ENCODE measurements around the gene PAK5.

DNA sequence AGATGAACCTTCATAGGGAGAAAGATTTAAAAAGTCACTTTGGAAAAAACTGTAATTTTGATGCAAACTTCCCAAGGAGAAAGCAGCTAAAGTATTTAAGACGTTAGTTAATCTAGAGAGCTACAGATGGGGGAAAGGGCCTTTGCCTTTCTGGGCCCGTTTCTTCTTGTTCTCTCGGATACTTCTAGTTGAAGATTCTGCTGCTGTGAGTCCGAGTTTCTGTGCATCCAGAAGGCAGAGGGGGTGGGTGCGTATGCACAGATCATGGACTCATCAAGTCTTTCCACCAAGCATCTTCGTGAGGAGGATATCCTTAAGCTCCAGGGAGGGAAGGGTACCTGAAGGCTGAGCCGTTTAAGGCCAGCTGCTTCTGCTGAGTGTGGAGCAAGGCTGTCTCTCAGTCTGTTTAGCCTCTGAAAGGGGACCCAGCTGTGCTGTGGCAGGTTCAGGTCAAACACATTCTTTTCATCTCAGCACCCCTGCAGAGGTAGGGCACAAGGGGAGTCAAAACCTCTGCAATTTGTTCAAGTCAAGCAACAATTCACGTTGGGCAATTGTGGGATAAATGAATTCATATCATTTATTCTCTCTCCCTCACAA, 320.2 kb downstream of the PAK5 start:
- TF ChIP-seq, protein P1, sequence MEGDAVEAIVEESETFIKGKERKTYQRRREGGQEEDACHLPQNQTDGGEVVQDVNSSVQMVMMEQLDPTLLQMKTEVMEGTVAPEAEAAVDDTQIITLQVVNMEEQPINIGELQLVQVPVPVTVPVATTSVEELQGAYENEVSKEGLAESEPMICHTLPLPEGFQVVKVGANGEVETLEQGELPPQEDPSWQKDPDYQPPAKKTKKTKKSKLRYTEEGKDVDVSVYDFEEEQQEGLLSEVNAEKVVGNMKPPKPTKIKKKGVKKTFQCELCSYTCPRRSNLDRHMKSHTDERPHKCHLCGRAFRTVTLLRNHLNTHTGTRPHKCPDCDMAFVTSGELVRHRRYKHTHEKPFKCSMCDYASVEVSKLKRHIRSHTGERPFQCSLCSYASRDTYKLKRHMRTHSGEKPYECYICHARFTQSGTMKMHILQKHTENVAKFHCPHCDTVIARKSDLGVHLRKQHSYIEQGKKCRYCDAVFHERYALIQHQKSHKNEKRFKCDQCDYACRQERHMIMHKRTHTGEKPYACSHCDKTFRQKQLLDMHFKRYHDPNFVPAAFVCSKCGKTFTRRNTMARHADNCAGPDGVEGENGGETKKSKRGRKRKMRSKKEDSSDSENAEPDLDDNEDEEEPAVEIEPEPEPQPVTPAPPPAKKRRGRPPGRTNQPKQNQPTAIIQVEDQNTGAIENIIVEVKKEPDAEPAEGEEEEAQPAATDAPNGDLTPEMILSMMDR (IDR thresholded peaks at IDR 0.05; ENCODE audit: low read depth, low read length, missing input control), result no peak
- no peak for TF ChIP-seq SP1 (IDR thresholded peaks at IDR 0.05)
- TF ChIP-seq RAD21 (IDR thresholded peaks at IDR 0.05), result no peak
- no peak for TF ChIP-seq REST (IDR thresholded peaks at IDR 0.05)
- no peak for TF ChIP-seq RXRA (IDR thresholded peaks at IDR 0.05)
- TF ChIP-seq ZBTB33 (IDR thresholded peaks at IDR 0.05), result no peak
- no peak for TF ChIP-seq EGR1 (IDR thresholded peaks at IDR 0.05; ENCODE audit: low read depth in 2 of 2)
- no peak for TF ChIP-seq YY1 (IDR thresholded peaks at IDR 0.05)
- TF ChIP-seq, protein P2, sequence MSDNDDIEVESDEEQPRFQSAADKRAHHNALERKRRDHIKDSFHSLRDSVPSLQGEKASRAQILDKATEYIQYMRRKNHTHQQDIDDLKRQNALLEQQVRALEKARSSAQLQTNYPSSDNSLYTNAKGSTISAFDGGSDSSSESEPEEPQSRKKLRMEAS (IDR thresholded peaks at IDR 0.05), result no peak
- TF ChIP-seq JUND (IDR thresholded peaks at IDR 0.05), result no peak
- TF ChIP-seq HNF4G (IDR thresholded peaks at IDR 0.05), result no peak
- no peak for TF ChIP-seq HNF4A (conservative IDR thresholded peaks at IDR 0.05)
- TF ChIP-seq TAF1 (conservative IDR thresholded peaks at IDR 0.05), result no peak
- TF ChIP-seq, protein P3, sequence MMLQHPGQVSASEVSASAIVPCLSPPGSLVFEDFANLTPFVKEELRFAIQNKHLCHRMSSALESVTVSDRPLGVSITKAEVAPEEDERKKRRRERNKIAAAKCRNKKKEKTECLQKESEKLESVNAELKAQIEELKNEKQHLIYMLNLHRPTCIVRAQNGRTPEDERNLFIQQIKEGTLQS (IDR thresholded peaks at IDR 0.05), result no peak
